IMR-90 (cell line): ENCODE results near the gene TSPAN31. TPM values are rescaled to one million over a fixed set of nuclear protein-coding genes. Genes with fewer than 3 reads are reported as not detected.

Source experiments
- ATAC-seq: fragments of 200-7000 bp; cut with Tn5 transposase; 2 replicates; pipeline ENCODE4 v1.9.1; 2020; ENCODE audit warnings: low read depth, mild to moderate bottlenecking, moderate library complexity
- BruUV-seq: library from RNA; stranded (reverse); fragments of 400-500 nt; replicated peaks from 2 replicates; lab custom pipeline; 2021; lab: Mats Ljungman, UMichigan
- CTCF ChIA-PET: fragments of 300-600 bp; formaldehyde crosslinking; extraction: SDS; loops from one replicate; lab custom pipeline; 2021; ENCODE audit warnings: antibody characterized with exemption; lab: Yijun Ruan, JAX
- POLR2A ChIA-PET: fragments of 300-600 bp; sonication (Branson Sonifier 250); formaldehyde crosslinking; loops from one replicate; lab custom pipeline; 2022; ENCODE audit warnings: antibody characterized with exemption; ENCODE audit not compliant: unreplicated experiment; lab: Charles Lee
- DNase-seq: peaks from one replicate; pipeline ENCODE4 v3.0.0; 2013
- H2AFZ ChIP-seq: replicated peaks from 2 replicates; pipeline ENCODE3; 2013; ENCODE audit warnings: low read length, mild to moderate bottlenecking; ENCODE audit not compliant: poor library complexity
- H2AK5ac ChIP-seq: 2 replicates; pipeline ENCODE4 v1.6.1; 2013; ENCODE audit warnings: low read depth, low read length, inconsistent platforms
- H2AK9ac ChIP-seq: replicated peaks from 2 replicates; pipeline ENCODE3; 2013; ENCODE audit warnings: mild to moderate bottlenecking, low read depth, low read length, moderate library complexity; ENCODE audit not compliant: poor library complexity
- H2BK120ac ChIP-seq: 2 replicates; pipeline ENCODE4 v1.6.1; 2013; ENCODE audit warnings: low read depth, low read length, inconsistent platforms
- H2BK15ac ChIP-seq: 3 replicates; pipeline ENCODE4 v1.6.1; 2013; ENCODE audit warnings: low read depth, low read length, inconsistent platforms
- H2BK20ac ChIP-seq: 2 replicates; pipeline ENCODE4 v1.6.1; 2013; ENCODE audit warnings: low read depth, mild to moderate bottlenecking, inconsistent platforms, low read length, moderate library complexity
- H2BK5ac ChIP-seq: 2 replicates; pipeline ENCODE4 v1.6.1; 2013; ENCODE audit warnings: mild to moderate bottlenecking, low read depth, low read length, inconsistent platforms; ENCODE audit not compliant: poor library complexity, severe bottlenecking
- H3K14ac ChIP-seq: replicated peaks from 2 replicates; pipeline ENCODE4 v1.6.1; 2013; ENCODE audit warnings: low read depth, low read length, inconsistent platforms
- H3K18ac ChIP-seq: 2 replicates; pipeline ENCODE4 v1.6.1; 2013; ENCODE audit warnings: low read depth, low read length, control low read depth
- H3K23ac ChIP-seq: 2 replicates; pipeline ENCODE4 v1.6.1; 2013; ENCODE audit warnings: low read depth, low read length, inconsistent platforms
- H3K27ac ChIP-seq: 2 replicates; pipeline ENCODE4 v1.5.1; 2013; ENCODE audit warnings: mild to moderate bottlenecking, control low read depth, low read length; ENCODE audit not compliant: insufficient read depth
- H3K27me3 ChIP-seq: 2 replicates; pipeline ENCODE4 v1.6.1; 2013; ENCODE audit warnings: low read length; ENCODE audit not compliant: control insufficient read depth, insufficient read depth
- H3K36me3 ChIP-seq: 2 replicates; pipeline ENCODE4 v1.6.1; 2013; ENCODE audit warnings: low read length, mixed read lengths; ENCODE audit not compliant: control insufficient read depth, insufficient read depth
- H3K4ac ChIP-seq: 2 replicates; pipeline ENCODE4 v1.6.1; 2013; ENCODE audit warnings: low read depth, low read length, inconsistent platforms
- H3K4me1 ChIP-seq: 2 replicates; pipeline ENCODE4 v1.6.1; 2013; ENCODE audit warnings: low read length, mixed read lengths; ENCODE audit not compliant: control insufficient read depth, insufficient read depth
- H3K4me2 ChIP-seq: 2 replicates; pipeline ENCODE4 v1.6.1; 2013; ENCODE audit warnings: low read depth, mild to moderate bottlenecking, control low read depth, low read length, moderate library complexity
- H3K4me3 ChIP-seq: 2 replicates; pipeline ENCODE4 v1.5.1; 2013; ENCODE audit warnings: low read depth, mild to moderate bottlenecking, control low read depth, low read length, moderate library complexity; ENCODE audit not compliant: insufficient read depth
- H3K56ac ChIP-seq: 2 replicates; pipeline ENCODE4 v1.6.1; 2013; ENCODE audit warnings: low read length, inconsistent platforms; ENCODE audit not compliant: insufficient read depth; ENCODE audit errors: extremely low read depth
- H3K79me1 ChIP-seq, 2 experiments: 2 replicates each; pipeline ENCODE4 v1.6.1; 2013; ENCODE audit warnings: low read length in 2 of 2, inconsistent platforms in 1 of 2, low read depth in 1 of 2
- H3K9ac ChIP-seq: 2 replicates; pipeline ENCODE4 v1.6.1; 2013; ENCODE audit warnings: low read depth, low read length, control low read depth
- H3K9me1 ChIP-seq: 2 replicates; pipeline ENCODE4 v1.6.1; 2013; ENCODE audit warnings: low read length, inconsistent platforms; ENCODE audit not compliant: insufficient read depth
- H3K9me3 ChIP-seq: 2 replicates; pipeline ENCODE4 v1.6.1; 2013; ENCODE audit warnings: low read length; ENCODE audit not compliant: control insufficient read depth, insufficient read depth
- H4K20me1 ChIP-seq: 2 replicates; pipeline ENCODE4 v1.6.1; 2013; ENCODE audit warnings: low read length, inconsistent platforms; ENCODE audit not compliant: insufficient read depth
- H4K5ac ChIP-seq: 2 replicates; pipeline ENCODE4 v1.6.1; 2013; ENCODE audit warnings: mild to moderate bottlenecking, low read depth, low read length, control low read depth
- H4K8ac ChIP-seq, 2 experiments: 2 replicates each; pipeline ENCODE4 v1.6.1; 2013; ENCODE audit warnings: low read depth in 2 of 2, low read length in 2 of 2, control low read depth in 1 of 2, inconsistent platforms in 1 of 2
- H4K91ac ChIP-seq: 2 replicates; pipeline ENCODE4 v1.6.1; 2013; ENCODE audit warnings: low read depth, low read length, inconsistent platforms; ENCODE audit not compliant: insufficient read depth
- BHLHE40 ChIP-seq: fragments of 150-350 bp; IDR thresholded peaks from 2 replicates; pipeline ENCODE4 v1.6.1; 2016; ENCODE audit warnings: mild to moderate bottlenecking, low read depth, low read length
- CEBPB ChIP-seq: IDR thresholded peaks from 2 replicates; pipeline ENCODE4 v1.6.1; 2012; ENCODE audit warnings: low read depth, low read length, improper control_type of control experiment
- CHD1 ChIP-seq: IDR thresholded peaks from 2 replicates; pipeline ENCODE4 v1.6.1; 2012; ENCODE audit warnings: low read depth, low read length, improper control_type of control experiment
- CTCF ChIP-seq: conservative IDR thresholded peaks from 2 replicates; pipeline ENCODE4 v1.5.1; 2012; ENCODE audit warnings: mild to moderate bottlenecking, low read depth, low read length, improper control_type of control experiment
- ELK1 ChIP-seq: fragments of 150-350 bp; IDR thresholded peaks from 2 replicates; pipeline ENCODE4 v1.6.1; 2016; ENCODE audit warnings: low read depth, mild to moderate bottlenecking, low read length, moderate library complexity, borderline replicate concordance
- MAFK ChIP-seq: IDR thresholded peaks from 2 replicates; pipeline ENCODE4 v1.6.1; 2012; ENCODE audit warnings: low read depth, low read length, improper control_type of control experiment
- MAZ ChIP-seq: IDR thresholded peaks from 2 replicates; pipeline ENCODE4 v1.6.1; 2012; ENCODE audit warnings: low read depth, mild to moderate bottlenecking, low read length, improper control_type of control experiment, moderate library complexity, borderline replicate concordance
- MXI1 ChIP-seq: IDR thresholded peaks from 2 replicates; pipeline ENCODE4 v1.6.1; 2012; ENCODE audit warnings: low read depth, mild to moderate bottlenecking, low read length, moderate library complexity, borderline replicate concordance
- NFE2L2 ChIP-seq: fragments of 150-350 bp; IDR thresholded peaks from 2 replicates; pipeline ENCODE4 v1.6.1; 2016; ENCODE audit warnings: low read depth, mild to moderate bottlenecking, low read length
- POLR2A ChIP-seq: IDR thresholded peaks from 2 replicates; pipeline ENCODE4 v1.6.1; 2012; ENCODE audit warnings: mild to moderate bottlenecking, low read depth, low read length
- RAD21 ChIP-seq: IDR thresholded peaks from 2 replicates; pipeline ENCODE4 v1.6.1; 2012; ENCODE audit warnings: low read length, improper control_type of control experiment
- RCOR1 ChIP-seq: IDR thresholded peaks from 2 replicates; pipeline ENCODE4 v1.6.1; 2012; ENCODE audit warnings: mild to moderate bottlenecking, low read length, improper control_type of control experiment; ENCODE audit not compliant: insufficient replicate concordance
- RFX5 ChIP-seq: IDR thresholded peaks from 2 replicates; pipeline ENCODE4 v1.8.0; 2012; ENCODE audit warnings: low read depth, mild to moderate bottlenecking, low read length, moderate library complexity
- SMC3 ChIP-seq: fragments of 150-350 bp; IDR thresholded peaks from 2 replicates; pipeline ENCODE4 v1.6.1; 2016; ENCODE audit warnings: low read depth, mild to moderate bottlenecking, antibody characterized with exemption, low read length, moderate library complexity
- WGBS, 2 experiments: methylation state at CpG; one replicate each; pipeline versions ENCODE4 v1.1.5 to v1.1.7; 2013; ENCODE audit warnings: missing lambda C conversion rate in 2 of 2; ENCODE audit not compliant: insufficient read length in 1 of 2; ENCODE audit errors: extremely low coverage in 2 of 2; 5-methylcytosine and 5-hydroxymethylcytosine counted together
- dilution Hi-C: fragments of 300-500 bp; cut with HindIII; formaldehyde crosslinking; loops from one replicate; pipeline ENCODE4 v1.14.3; 2018; ENCODE audit warnings: low sequenced_read_pairs; ENCODE audit not compliant: unreplicated experiment
- in situ Hi-C: fragments of 300-500 bp; cut with MboI; formaldehyde crosslinking; loops from 3 replicates; pipeline ENCODE4 v1.14.3; 2019; ENCODE audit warnings: low sequenced_read_pairs, inconsistent platforms, mixed read lengths
- intact Hi-C: fragments of 100-400 bp; cut with micrococcal nuclease; formaldehyde crosslinking; loops from 2 replicates; pipeline ENCODE4 v1.10.0; 2022
- polyA plus RNA-seq, 3 experiments: library from polyadenylated mRNA; depleted of rRNA; stranded (reverse); fragments of >200 nt; gene quantifications; 2 replicates each; pipeline ENCODE4 v1.2.3, GENCODE V29; 2012; ENCODE audit warnings: low replicate concordance in 1 of 3
- total RNA-seq: library from RNA; depleted of rRNA; stranded (reverse); fragments of >200 nt; gene quantifications from 2 replicates; pipeline ENCODE4 v1.2.3, GENCODE V29; 2012

TSPAN31 gene
- total and polyA plus RNA-seq, 2 of the 4 experiments (the other 2 are of a cell fraction): 12.3 to 71.2 TPM

GRCh38 chr12:57724936-57725740 lies 19.7 kb upstream of the TSPAN31 start:
- H3K27ac ChIP-seq: no peak overlapping the region
- H3K36me3 ChIP-seq: peaks cover 17% of the 10 kb centered on the region; the same call in 1 of the 2 replicates
- no peak overlapping the region for H4K5ac ChIP-seq
- no TSS peak for BruUV-seq
- H3K27me3 ChIP-seq: no peaks in the 10 kb centered on the region; the same call in 1 of the 2 replicates
- dilution Hi-C loops: no loop called here
- H4K91ac ChIP-seq: no peak overlapping the region
- H2AK9ac ChIP-seq: no peak overlapping the region
- H3K4me1 ChIP-seq: 0 out of 2 replicates have a peak, but pooled peaks cover 4% of the 10 kb centered on the region
- peaks cover 0 to 17% of the 10 kb centered on the region in 2 experiments; a peak in 1 of 4 replicates for H3K79me1 ChIP-seq
- in situ Hi-C loops: no loop called here
- H3K23ac ChIP-seq: no peak overlapping the region; the same call in 1 of the 2 replicates
- H4K8ac ChIP-seq: no peak overlapping the region; a peak in 1 of 4 replicates
- no peak for DNase-seq
- no peak overlapping the region for H3K4me2 ChIP-seq
- H3K4ac ChIP-seq: no peak overlapping the region
- ChIA-PET POLR2A (interaction anchor here (1.2 kb wide), 1 partner anchor 19 kb away, joined by 5 read pairs; the partner anchor contains the start of gene TSPAN31), CTCF (interaction anchor here (1.1 to 1.2 kb wide), 2 partner anchors 12 to 31 kb away, joined by 3 to 4 read pairs; partner anchors contain the start of gene OS9)
- intact Hi-C loops: no loop called here
- no peaks in the 10 kb centered on the region for H3K9me3 ChIP-seq
- no peak overlapping the region for H2AK5ac ChIP-seq
- no peak overlapping the region for H3K9ac ChIP-seq
- H3K4me3 ChIP-seq: no peak overlapping the region
- H2BK15ac ChIP-seq: no peak overlapping the region
- H3K56ac ChIP-seq: no peak overlapping the region
- no peak for ATAC-seq
- no CpG with 5 or more reads among the region's 11 CpGs for WGBS, 2 experiments
- peak overlapping the region; percentile 48 for H2AFZ ChIP-seq
- no peak overlapping the region for H3K18ac ChIP-seq
- H3K14ac ChIP-seq: no peak overlapping the region
- H2BK20ac ChIP-seq: no peak overlapping the region
- peaks cover 6% of the 10 kb centered on the region; the same call in 1 of the 2 replicates for H3K9me1 ChIP-seq
- H2BK5ac ChIP-seq: no peak overlapping the region
- no peak overlapping the region for H2BK120ac ChIP-seq
- H4K20me1 ChIP-seq: peaks cover 9% of the 10 kb centered on the region; the same call in 1 of the 2 replicates
- no peak for TF ChIP-seq POLR2A
- no peak for TF ChIP-seq NFE2L2
- TF ChIP-seq ELK1: no peak
- no peak for TF ChIP-seq CTCF
- no peak for TF ChIP-seq CHD1
- no peak for TF ChIP-seq MAZ
- no peak for TF ChIP-seq CEBPB
- no peak for TF ChIP-seq SMC3
- TF ChIP-seq RFX5: no peak
- TF ChIP-seq RCOR1: no peak
- no peak for TF ChIP-seq RAD21
- no peak for TF ChIP-seq BHLHE40
- TF ChIP-seq MXI1: no peak
- TF ChIP-seq MAFK: no peak
